Measurements from ENCODE around the gene CDH19.

DNA sequence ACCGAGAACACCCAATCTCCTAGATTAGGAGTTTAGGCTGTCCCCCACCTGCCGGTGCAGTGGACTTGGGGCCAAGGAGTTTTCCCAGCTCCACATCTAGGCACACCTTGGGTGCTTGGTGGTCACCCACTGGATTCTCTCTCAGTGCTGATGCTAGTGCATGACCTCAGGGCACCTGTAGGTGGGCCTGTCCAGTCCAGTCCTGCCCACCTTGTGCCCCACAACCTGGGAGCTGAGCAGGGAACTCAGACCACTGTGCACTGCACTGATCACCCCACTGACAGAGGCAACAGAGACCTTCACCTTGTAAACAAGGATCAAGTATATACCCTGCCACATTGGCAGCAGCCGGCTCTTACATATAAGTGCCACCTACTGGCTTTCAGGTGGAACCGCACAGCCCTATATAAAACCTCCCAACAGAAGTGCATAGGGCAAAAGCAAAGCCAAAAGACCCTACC lies 12.7 kb upstream of the CDH19 start:
- TF ChIP-seq RAD21 (IDR thresholded peaks at IDR 0.05; ENCODE audit: low read depth) (peak; percentile 59), TAF1 (IDR thresholded peaks at IDR 0.05; ENCODE audit: low read depth) (no peak), ZBTB7A (IDR thresholded peaks at IDR 0.05; ENCODE audit: low read depth) (no peak), EGR1 (IDR thresholded peaks at IDR 0.05) (no peak), CEBPB (IDR thresholded peaks at IDR 0.05) (no peak), NFIC (IDR thresholded peaks at IDR 0.05) (no peak), CREB1 (IDR thresholded peaks at IDR 0.05; ENCODE audit: low read depth) (no peak), EP300 (IDR thresholded peaks at IDR 0.05; ENCODE audit: borderline replicate concordance) (no peak)
- TF ChIP-seq, protein P1, sequence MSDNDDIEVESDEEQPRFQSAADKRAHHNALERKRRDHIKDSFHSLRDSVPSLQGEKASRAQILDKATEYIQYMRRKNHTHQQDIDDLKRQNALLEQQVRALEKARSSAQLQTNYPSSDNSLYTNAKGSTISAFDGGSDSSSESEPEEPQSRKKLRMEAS (IDR thresholded peaks at IDR 0.05) = no peak
- TF ChIP-seq, protein P2, sequence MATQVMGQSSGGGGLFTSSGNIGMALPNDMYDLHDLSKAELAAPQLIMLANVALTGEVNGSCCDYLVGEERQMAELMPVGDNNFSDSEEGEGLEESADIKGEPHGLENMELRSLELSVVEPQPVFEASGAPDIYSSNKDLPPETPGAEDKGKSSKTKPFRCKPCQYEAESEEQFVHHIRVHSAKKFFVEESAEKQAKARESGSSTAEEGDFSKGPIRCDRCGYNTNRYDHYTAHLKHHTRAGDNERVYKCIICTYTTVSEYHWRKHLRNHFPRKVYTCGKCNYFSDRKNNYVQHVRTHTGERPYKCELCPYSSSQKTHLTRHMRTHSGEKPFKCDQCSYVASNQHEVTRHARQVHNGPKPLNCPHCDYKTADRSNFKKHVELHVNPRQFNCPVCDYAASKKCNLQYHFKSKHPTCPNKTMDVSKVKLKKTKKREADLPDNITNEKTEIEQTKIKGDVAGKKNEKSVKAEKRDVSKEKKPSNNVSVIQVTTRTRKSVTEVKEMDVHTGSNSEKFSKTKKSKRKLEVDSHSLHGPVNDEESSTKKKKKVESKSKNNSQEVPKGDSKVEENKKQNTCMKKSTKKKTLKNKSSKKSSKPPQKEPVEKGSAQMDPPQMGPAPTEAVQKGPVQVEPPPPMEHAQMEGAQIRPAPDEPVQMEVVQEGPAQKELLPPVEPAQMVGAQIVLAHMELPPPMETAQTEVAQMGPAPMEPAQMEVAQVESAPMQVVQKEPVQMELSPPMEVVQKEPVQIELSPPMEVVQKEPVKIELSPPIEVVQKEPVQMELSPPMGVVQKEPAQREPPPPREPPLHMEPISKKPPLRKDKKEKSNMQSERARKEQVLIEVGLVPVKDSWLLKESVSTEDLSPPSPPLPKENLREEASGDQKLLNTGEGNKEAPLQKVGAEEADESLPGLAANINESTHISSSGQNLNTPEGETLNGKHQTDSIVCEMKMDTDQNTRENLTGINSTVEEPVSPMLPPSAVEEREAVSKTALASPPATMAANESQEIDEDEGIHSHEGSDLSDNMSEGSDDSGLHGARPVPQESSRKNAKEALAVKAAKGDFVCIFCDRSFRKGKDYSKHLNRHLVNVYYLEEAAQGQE (IDR thresholded peaks at IDR 0.05; ENCODE audit: low read depth) = no peak
